Measurements from ENCODE around the gene NFIB.

The NFIB gene

GRCh38 chr9:14263707-14264483 lies 50.0 kb downstream of the NFIB start:
- Histone ChIP-seq H3K27ac (ENCODE audit: low read length) (no peak overlapping the region), H3K36me3 (ENCODE audit: insufficient read depth, low read depth, low read length) (no peaks in the 10 kb centered on the region; the same call in 1 of the 2 replicates), H3K9me3 (ENCODE audit: insufficient read depth, low read depth, low read length) (no peaks in the 10 kb centered on the region), H3K9ac (ENCODE audit: low read depth, low read length) (no peak overlapping the region), H3K27me3 (ENCODE audit: insufficient read depth, low read length) (no peaks in the 10 kb centered on the region), H3K4me3 (ENCODE audit: low read length) (no peak overlapping the region), H3K4me1 (ENCODE audit: insufficient read depth, low read length) (no peaks in the 10 kb centered on the region; the same call in 1 of the 2 replicates)

GRCh38 chr9:14262827-14263226 lies 51.1 kb downstream of the NFIB start:
- Histone ChIP-seq H3K36me3 (ENCODE audit: insufficient read depth, low read depth, low read length) (no peaks in the 10 kb centered on the region), H3K4me3 (ENCODE audit: low read length) (no peak overlapping the region), H3K9me3 (ENCODE audit: insufficient read depth, low read depth, low read length) (no peaks in the 10 kb centered on the region), H3K27me3 (ENCODE audit: insufficient read depth, low read length) (no peaks in the 10 kb centered on the region), H3K9ac (ENCODE audit: low read depth, low read length) (no peak overlapping the region), H3K27ac (ENCODE audit: low read length) (no peak overlapping the region), H3K4me1 (ENCODE audit: insufficient read depth, low read length) (no peaks in the 10 kb centered on the region; the same call in 1 of the 2 replicates)

- Histone ChIP-seq H3K4me1 (ENCODE audit: insufficient read depth, low read length) (no peaks in the 10 kb centered on the region; the same call in 1 of the 2 replicates), H3K9me3 (ENCODE audit: insufficient read depth, low read depth, low read length) (no peaks in the 10 kb centered on the region), H3K27me3 (ENCODE audit: insufficient read depth, low read length) (no peaks in the 10 kb centered on the region), H3K4me3 (ENCODE audit: low read length) (no peak overlapping the region), H3K27ac (ENCODE audit: low read length) (no peak overlapping the region), H3K9ac (ENCODE audit: low read depth, low read length) (no peak overlapping the region), H3K36me3 (ENCODE audit: insufficient read depth, low read depth, low read length) (no peaks in the 10 kb centered on the region)
These were observed 52.3 kb downstream of the NFIB start for GRCh38 chr9:14261616-14262015.

GRCh38 chr9:14260101-14260500 lies 53.8 kb downstream of the NFIB start:
- H3K27ac ChIP-seq (ENCODE audit: low read length), result no peak overlapping the region
- no peak overlapping the region for H3K9ac ChIP-seq (ENCODE audit: low read depth, low read length)
- H3K27me3 ChIP-seq (ENCODE audit: insufficient read depth, low read length), result no peaks in the 10 kb centered on the region
- H3K4me3 ChIP-seq (ENCODE audit: low read length), result no peak overlapping the region
- peaks cover 3% of the 10 kb centered on the region; the same call in 1 of the 2 replicates for H3K4me1 ChIP-seq (ENCODE audit: insufficient read depth, low read length)
- no peaks in the 10 kb centered on the region for H3K36me3 ChIP-seq (ENCODE audit: insufficient read depth, low read depth, low read length)
- no peaks in the 10 kb centered on the region for H3K9me3 ChIP-seq (ENCODE audit: insufficient read depth, low read depth, low read length)

GRCh38 chr9:14258660-14259239 lies 55.2 kb downstream of the NFIB start:
- Histone ChIP-seq H3K27ac (ENCODE audit: low read length) (no peak overlapping the region), H3K36me3 (ENCODE audit: insufficient read depth, low read depth, low read length) (no peaks in the 10 kb centered on the region), H3K9me3 (ENCODE audit: insufficient read depth, low read depth, low read length) (no peaks in the 10 kb centered on the region), H3K27me3 (ENCODE audit: insufficient read depth, low read length) (no peaks in the 10 kb centered on the region), H3K4me3 (ENCODE audit: low read length) (no peak overlapping the region), H3K9ac (ENCODE audit: low read depth, low read length) (no peak overlapping the region), H3K4me1 (ENCODE audit: insufficient read depth, low read length) (peaks cover 3% of the 10 kb centered on the region; the same call in 1 of the 2 replicates)

GRCh38 chr9:14258156-14258555 lies 55.8 kb downstream of the NFIB start:
- Histone ChIP-seq H3K27ac (ENCODE audit: low read length) (no peak overlapping the region), H3K27me3 (ENCODE audit: insufficient read depth, low read length) (no peaks in the 10 kb centered on the region)

GRCh38 chr9:14256588-14256987 lies 57.4 kb downstream of the NFIB start:
- H3K9ac ChIP-seq (ENCODE audit: low read depth, low read length), result no peak overlapping the region
- no peak overlapping the region for H3K4me3 ChIP-seq (ENCODE audit: low read length)
- H3K27me3 ChIP-seq (ENCODE audit: insufficient read depth, low read length), result no peaks in the 10 kb centered on the region
- no peak overlapping the region for H3K27ac ChIP-seq (ENCODE audit: low read length)
- no peaks in the 10 kb centered on the region for H3K9me3 ChIP-seq (ENCODE audit: insufficient read depth, low read depth, low read length)
- no peaks in the 10 kb centered on the region for H3K36me3 ChIP-seq (ENCODE audit: insufficient read depth, low read depth, low read length)
- peaks cover 9% of the 10 kb centered on the region for H3K4me1 ChIP-seq (ENCODE audit: insufficient read depth, low read length)

More at GRCh38 chr9:14258156-14258555, 55.8 kb downstream of the NFIB start:
- no peaks in the 10 kb centered on the region for H3K9me3 ChIP-seq (ENCODE audit: insufficient read depth, low read depth, low read length)
- no peaks in the 10 kb centered on the region for H3K36me3 ChIP-seq (ENCODE audit: insufficient read depth, low read depth, low read length)
- H3K4me1 ChIP-seq (ENCODE audit: insufficient read depth, low read length), result peaks cover 3% of the 10 kb centered on the region; the same call in 1 of the 2 replicates
- H3K9ac ChIP-seq (ENCODE audit: low read depth, low read length), result no peak overlapping the region
- no peak overlapping the region for H3K4me3 ChIP-seq (ENCODE audit: low read length)

GRCh38 chr9:14251154-14252071 lies 62.5 kb downstream of the NFIB start:
- H3K27ac ChIP-seq (ENCODE audit: low read length), result no peak overlapping the region
- H3K9me3 ChIP-seq (ENCODE audit: insufficient read depth, low read depth, low read length), result no peaks in the 10 kb centered on the region
- H3K36me3 ChIP-seq (ENCODE audit: insufficient read depth, low read depth, low read length), result no peaks in the 10 kb centered on the region
- H3K27me3 ChIP-seq (ENCODE audit: insufficient read depth, low read length), result no peaks in the 10 kb centered on the region
- H3K9ac ChIP-seq (ENCODE audit: low read depth, low read length), result no peak overlapping the region
- peaks cover 17% of the 10 kb centered on the region for H3K4me1 ChIP-seq (ENCODE audit: insufficient read depth, low read length)
- no peak overlapping the region for H3K4me3 ChIP-seq (ENCODE audit: low read length)

GRCh38 chr9:14250794-14251153 lies 63.2 kb downstream of the NFIB start:
- H3K36me3 ChIP-seq (ENCODE audit: insufficient read depth, low read depth, low read length), result no peaks in the 10 kb centered on the region
- no peak overlapping the region for H3K4me3 ChIP-seq (ENCODE audit: low read length)
- H3K9ac ChIP-seq (ENCODE audit: low read depth, low read length), result no peak overlapping the region
- H3K27ac ChIP-seq (ENCODE audit: low read length), result no peak overlapping the region
- H3K4me1 ChIP-seq (ENCODE audit: insufficient read depth, low read length), result peaks cover 18% of the 10 kb centered on the region
- H3K27me3 ChIP-seq (ENCODE audit: insufficient read depth, low read length), result no peaks in the 10 kb centered on the region
- no peaks in the 10 kb centered on the region for H3K9me3 ChIP-seq (ENCODE audit: insufficient read depth, low read depth, low read length)

- Histone ChIP-seq H3K36me3 (ENCODE audit: insufficient read depth, low read depth, low read length) (no peaks in the 10 kb centered on the region), H3K27ac (ENCODE audit: low read length) (no peak overlapping the region), H3K9ac (ENCODE audit: low read depth, low read length) (no peak overlapping the region), H3K4me1 (ENCODE audit: insufficient read depth, low read length) (peaks cover 17% of the 10 kb centered on the region), H3K9me3 (ENCODE audit: insufficient read depth, low read depth, low read length) (no peaks in the 10 kb centered on the region), H3K27me3 (ENCODE audit: insufficient read depth, low read length) (no peaks in the 10 kb centered on the region), H3K4me3 (ENCODE audit: low read length) (no peak overlapping the region)
These were observed 64.4 kb downstream of the NFIB start for GRCh38 chr9:14249527-14249926.

GRCh38 chr9:14248149-14248548 lies 65.8 kb downstream of the NFIB start:
- H3K4me3 ChIP-seq (ENCODE audit: low read length), result no peak overlapping the region
- no peaks in the 10 kb centered on the region for H3K9me3 ChIP-seq (ENCODE audit: insufficient read depth, low read depth, low read length)
- H3K27me3 ChIP-seq (ENCODE audit: insufficient read depth, low read length), result no peaks in the 10 kb centered on the region
- no peak overlapping the region for H3K9ac ChIP-seq (ENCODE audit: low read depth, low read length)
- H3K4me1 ChIP-seq (ENCODE audit: insufficient read depth, low read length), result peaks cover 17% of the 10 kb centered on the region
- no peaks in the 10 kb centered on the region for H3K36me3 ChIP-seq (ENCODE audit: insufficient read depth, low read depth, low read length)
- no peak overlapping the region for H3K27ac ChIP-seq (ENCODE audit: low read length)
